Measurements from ENCODE around the gene TMPRSS5. TPM values are rescaled to one million over a fixed set of nuclear protein-coding genes. Genes with fewer than 3 reads are reported as not detected.
A peak's percentile ranks its signal among the peaks of the same experiment; 100 is the strongest.

The TMPRSS5 gene
- total and polyA plus RNA-seq, 2 of the 13 experiments (the other 11 are each of a cell fraction or from before 2014, with no cell fraction given): 0.40 to 0.96 TPM

- peak overlapping the region; percentile 46 for H2AFZ ChIP-seq (ENCODE audit: low read length)
- DNase-seq (ENCODE audit: low spot score): peak; percentile 63
- peak overlapping the region; percentile 41 for H3K4me2 ChIP-seq (ENCODE audit: low read depth, low read length)
- TF ChIP-seq THAP8 (CRISPR knock-in tag; IDR thresholded peaks at IDR 0.05; ENCODE audit: borderline replicate concordance) (no peak), ZNF382 (CRISPR knock-in tag; IDR thresholded peaks at IDR 0.05; ENCODE audit: borderline replicate concordance) (no peak), IRF9 (CRISPR knock-in tag; IDR thresholded peaks at IDR 0.05; ENCODE audit: borderline replicate concordance) (no peak), DBP (CRISPR knock-in tag; IDR thresholded peaks at IDR 0.05; ENCODE audit: not compliant biosample characterization) (no peak), ZNF788 (CRISPR knock-in tag; IDR thresholded peaks at IDR 0.05; ENCODE audit: borderline replicate concordance) (no peak), MLLT10 (CRISPR knock-in tag; IDR thresholded peaks at IDR 0.05) (no peak), SOX13 (IDR thresholded peaks at IDR 0.05) (0 out of 2 replicates have a peak, but pooled peaks have one; percentile 21), SOX13 (CRISPR knock-in tag; conservative IDR thresholded peaks at IDR 0.05 in 1 of 2, IDR thresholded peaks at IDR 0.05 in 1 of 2) (peak in 1 of 2 experiments; percentile 85; a peak in 2 of 4 replicates), PHF20 (CRISPR knock-in tag; IDR thresholded peaks at IDR 0.05) (no peak), SOX5 (CRISPR knock-in tag; IDR thresholded peaks at IDR 0.05; ENCODE audit: borderline replicate concordance) (peak; percentile 56; the same call in 1 of the 2 replicates), SMARCE1 (IDR thresholded peaks at IDR 0.05; ENCODE audit: borderline replicate concordance) (no peak), ELF3 (CRISPR knock-in tag; IDR thresholded peaks at IDR 0.05) (0 out of 2 replicates have a peak, but pooled peaks have one; percentile 43), NR2F2 (IDR thresholded peaks at IDR 0.05; ENCODE audit: borderline replicate concordance, low read depth) (no peak), ZBED4 (CRISPR knock-in tag; IDR thresholded peaks at IDR 0.05; ENCODE audit: borderline replicate concordance) (no peak), PATZ1 (CRISPR knock-in tag; IDR thresholded peaks at IDR 0.05) (0 out of 2 replicates have a peak, but pooled peaks have one; percentile 27)
Observed at GRCh38 chr11:113664981-113665710, 41.0 kb downstream of the TMPRSS5 start.

More at GRCh38 chr11:113664981-113665710, 41.0 kb downstream of the TMPRSS5 start:
- Histone ChIP-seq H3K27me3 (ENCODE audit: control insufficient read depth in 1 of 2, insufficient read depth in 2 of 2, low read length in 2 of 2) (no peaks in the 10 kb centered on the region), H3K9me3 (ENCODE audit: low read length) (no peaks in the 10 kb centered on the region), H3K79me2 (ENCODE audit: insufficient read depth, low read length) (no peaks in the 10 kb centered on the region), H3K9ac (ENCODE audit: insufficient read depth, low read depth, low read length) (no peak overlapping the region), H3K4me3 (replicated peaks in 1 of 3; ENCODE audit: insufficient read depth in 1 of 3, low read depth in 2 of 3, low read length in 3 of 3) (no peak overlapping the region), H3K27ac (ENCODE audit: extremely low read length, insufficient read depth, low read length) (peak overlapping the region; percentile 8), H3K4me1 (ENCODE audit: insufficient read depth, low read length) (peaks cover 46% of the 10 kb centered on the region), H4K20me1 (ENCODE audit: insufficient read depth, low read length) (no peaks in the 10 kb centered on the region), H3K36me3 (replicated peaks in 1 of 2; ENCODE audit: control insufficient read depth in 1 of 2, insufficient read depth in 2 of 2, low read length in 2 of 2) (no peaks in the 10 kb centered on the region)
- in situ Hi-C loops (cut with HindIII; ENCODE audit: extremely low pct_ligation_motif_present, low pct_unique_long_range_greater_than_20kb) (no loop called here), intact Hi-C loops (cut with micrococcal nuclease; ENCODE audit: unreplicated experiment) (no loop called here)
- ATAC-seq (peak; percentile 66; the same call in 2 of the 3 replicates), FAIRE-seq (no peak)
- ChIA-PET CTCF (ENCODE audit: low intra/inter-chr PET ratio, low total read pairs) (no interaction called here), POLR2A (no interaction called here)
- 6% methylated on average over 9 of the region's 9 CpGs for WGBS (ENCODE audit: low lambda C conversion rate)
- BruUV-seq (replicated peaks): no TSS peak
